ENCODE results near the gene RUNX1. TPM values are rescaled to one million over a fixed set of nuclear protein-coding genes. Genes with fewer than 3 reads are reported as not detected.

The RUNX1 gene
- total and polyA plus RNA-seq, 2 of the 13 experiments (the other 11 are each of a cell fraction or from before 2014, with no cell fraction given): 5.4 to 6.4 TPM

GRCh38 chr21:34887725-34888568 lies 161.2 kb downstream of the RUNX1 start (continued):
- TF ChIP-seq PCBP1 (IDR thresholded peaks at IDR 0.05; ENCODE audit: borderline replicate concordance, low read depth, low read length): no peak
- no peak for TF ChIP-seq FOXK2 (IDR thresholded peaks at IDR 0.05)
- peak; percentile 65; the same call in 1 of the 2 replicates for TF ChIP-seq TAF1 (CRISPR knock-in tag; IDR thresholded peaks at IDR 0.05)
- TF ChIP-seq EHMT2 (IDR thresholded peaks at IDR 0.05; ENCODE audit: borderline replicate concordance, low read depth, low read length): no peak
- TF ChIP-seq E2F1 (CRISPR knock-in tag; IDR thresholded peaks at IDR 0.05): no peak
- TF ChIP-seq CHCHD3 (CRISPR knock-in tag; IDR thresholded peaks at IDR 0.05): no peak
- no peak for TF ChIP-seq ZBTB49 (CRISPR knock-in tag; IDR thresholded peaks at IDR 0.05; ENCODE audit: borderline replicate concordance)
- TF ChIP-seq ZFYVE20 (CRISPR knock-in tag; IDR thresholded peaks at IDR 0.05; ENCODE audit: borderline replicate concordance, low read depth): no peak
- TF ChIP-seq PHF21A (CRISPR knock-in tag; IDR thresholded peaks at IDR 0.05): no peak; the same call in 1 of the 2 replicates

Data from HepG2 (cell line).